ENCODE data around the gene DNAJC17.

The DNAJC17 gene

GRCh38 chr15:40790718-40791117 is 16.6 kb downstream of the DNAJC17 start:
- DNase-seq (ENCODE audit: low spot score): no peak

GRCh38 chr15:40789999-40790398 is 17.3 kb downstream of the DNAJC17 start:
- DNase-seq (ENCODE audit: low spot score): no peak

GRCh38 chr15:40789119-40789518 is 18.2 kb downstream of the DNAJC17 start:
- DNase-seq (ENCODE audit: low spot score): no peak

- DNase-seq (ENCODE audit: low spot score): no peak
Measured at GRCh38 chr15:40787991-40788390, 19.3 kb downstream of the DNAJC17 start.

- DNase-seq (ENCODE audit: low spot score): no peak
Measured at GRCh38 chr15:40787344-40787841, 19.9 kb downstream of the DNAJC17 start.

GRCh38 chr15:40785814-40786213 is 21.5 kb downstream of the DNAJC17 start:
- DNase-seq (ENCODE audit: low spot score): no peak

- no peak for DNase-seq (ENCODE audit: low spot score)
Measured at GRCh38 chr15:40785164-40785563, 22.1 kb downstream of the DNAJC17 start.

- peak; percentile 73 for DNase-seq (ENCODE audit: low spot score)
Measured at GRCh38 chr15:40782609-40783227, 24.6 kb downstream of the DNAJC17 start.

GRCh38 chr15:40776537-40777141 is 30.6 kb downstream of the DNAJC17 start:
- no peak for DNase-seq (ENCODE audit: low spot score)

- no peak for DNase-seq (ENCODE audit: low spot score)
Measured at GRCh38 chr15:40775740-40776536, 31.3 kb downstream of the DNAJC17 start.

- DNase-seq (ENCODE audit: low spot score): no peak
Measured at GRCh38 chr15:40775007-40775406, 32.3 kb downstream of the DNAJC17 start.

GRCh38 chr15:40773902-40774301 is 33.4 kb downstream of the DNAJC17 start:
- DNase-seq (ENCODE audit: low spot score): no peak

GRCh38 chr15:40773496-40773895 is 33.8 kb downstream of the DNAJC17 start:
- no peak for DNase-seq (ENCODE audit: low spot score)

- no peak for DNase-seq (ENCODE audit: low spot score)
Measured at GRCh38 chr15:40772014-40772413, 35.3 kb downstream of the DNAJC17 start.

- no peak for DNase-seq (ENCODE audit: low spot score)
Measured at GRCh38 chr15:40771242-40771641, 36.0 kb downstream of the DNAJC17 start.

GRCh38 chr15:40770147-40770721 is 37.0 kb downstream of the DNAJC17 start:
- peak; percentile 53 for DNase-seq (ENCODE audit: low spot score)

GRCh38 chr15:40769274-40770146 is 37.8 kb downstream of the DNAJC17 start, which contains the start of gene C15orf62:
Gene C15orf62 (plus strand): TSS chr15:40769980. CDS start chr15:40770496, 516 bp downstream.
- no peak for DNase-seq (ENCODE audit: low spot score)

GRCh38 chr15:40768521-40769273 is 38.6 kb downstream of the DNAJC17 start:
- DNase-seq (ENCODE audit: low spot score): no peak

GRCh38 chr15:40767838-40768500 is 39.3 kb downstream of the DNAJC17 start:
- DNase-seq (ENCODE audit: low spot score): no peak
